Stomach smooth muscle (tissue), 2 donors: ENCODE measurements around the gene HSFX2.
"Not testable (repeated sequence)": the region's sequence is repeated elsewhere in the genome, so short reads cannot be mapped to it uniquely, and the experiment has no call there.

Source experiments
- H3K27ac ChIP-seq: one replicate; pipeline ENCODE4 v1.7.0; 2013; ENCODE audit warnings: mild to moderate bottlenecking, low read length, inconsistent platforms
- H3K27me3 ChIP-seq, 2 donors: one replicate each; pipeline ENCODE4 v1.7.0; 2013; ENCODE audit warnings: low read length in 2 of 2; ENCODE audit not compliant: insufficient read depth in 2 of 2, control insufficient read depth in 1 of 2
- H3K36me3 ChIP-seq, 2 donors: one replicate each; pipeline ENCODE4 v1.7.0; 2013; ENCODE audit warnings: low read length in 2 of 2; ENCODE audit not compliant: control insufficient read depth in 2 of 2, insufficient read depth in 2 of 2
- H3K4me1 ChIP-seq: one replicate; pipeline ENCODE4 v1.7.0; 2013; ENCODE audit warnings: low read length; ENCODE audit not compliant: control insufficient read depth, insufficient read depth
- H3K4me3 ChIP-seq, 2 donors: one replicate each; pipeline ENCODE4 v1.7.0; 2013; ENCODE audit warnings: low read length in 2 of 2
- H3K9ac ChIP-seq, 2 donors: one replicate each; pipeline ENCODE4 v1.7.0; 2013; ENCODE audit warnings: low read length in 2 of 2, mild to moderate bottlenecking in 1 of 2
- H3K9me3 ChIP-seq, 2 donors: one replicate each; pipeline ENCODE4 v1.7.0; 2013; ENCODE audit warnings: low read length in 2 of 2; ENCODE audit not compliant: control insufficient read depth in 2 of 2
- donor health status: healthy.
- donor health status: Pancreatic carcinoma.

The HSFX2 gene

GRCh38 chrX:149555251-149555650, 39.9 kb downstream of the HSFX2 start:
- not testable (repeated sequence) for H3K9ac ChIP-seq, H3K4me3 ChIP-seq, H3K36me3 ChIP-seq

GRCh38 chrX:149551939-149552248, 43.2 kb downstream of the HSFX2 start:
- not testable (repeated sequence) for H3K27me3 ChIP-seq, H3K4me1 ChIP-seq, H3K9ac ChIP-seq, H3K27ac ChIP-seq, H3K36me3 ChIP-seq, H3K9me3 ChIP-seq, H3K4me3 ChIP-seq

More at GRCh38 chrX:149555251-149555650, 39.9 kb downstream of the HSFX2 start:
- H3K4me1 ChIP-seq, H3K27me3 ChIP-seq, H3K9me3 ChIP-seq, H3K27ac ChIP-seq: not testable (repeated sequence)

GRCh38 chrX:149551245-149551938, 43.7 kb downstream of the HSFX2 start:
- H3K4me3 ChIP-seq, H3K27ac ChIP-seq, H3K36me3 ChIP-seq, H3K9me3 ChIP-seq, H3K27me3 ChIP-seq, H3K9ac ChIP-seq, H3K4me1 ChIP-seq: not testable (repeated sequence)

- not testable (repeated sequence) for H3K4me3 ChIP-seq, H3K27ac ChIP-seq, H3K9ac ChIP-seq, H3K9me3 ChIP-seq, H3K27me3 ChIP-seq, H3K4me1 ChIP-seq, H3K36me3 ChIP-seq
Measured at GRCh38 chrX:149550454-149550853, 44.7 kb downstream of the HSFX2 start.

DNA sequence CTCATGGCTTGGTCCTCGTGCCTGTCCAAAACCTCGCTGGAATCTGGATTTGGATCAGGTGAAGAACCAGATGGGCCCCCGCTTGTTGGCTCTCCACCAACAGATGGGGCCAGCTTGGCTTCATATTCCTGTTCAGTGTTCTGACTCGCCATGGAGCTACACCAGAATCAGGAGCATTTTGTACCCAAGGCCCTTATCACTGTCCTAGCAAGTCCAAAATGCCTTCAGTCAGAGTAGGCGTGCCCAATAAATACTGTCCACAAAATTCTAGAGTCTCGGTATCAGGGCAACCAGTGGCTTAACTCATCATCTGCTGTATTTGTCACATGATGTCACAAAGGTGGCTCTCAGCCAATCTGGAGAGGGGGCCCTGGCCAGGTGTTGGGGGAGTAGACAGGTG, 45.4 kb downstream of the HSFX2 start, which contains the start of gene HSFX3:
HSFX3 (minus strand) TSS at position 224 of the 400 bp plus-strand sequence; CDS start at position 152, 72 bp downstream.
- not testable (repeated sequence) for H3K4me1 ChIP-seq, H3K27me3 ChIP-seq, H3K4me3 ChIP-seq, H3K36me3 ChIP-seq, H3K27ac ChIP-seq, H3K9ac ChIP-seq, H3K9me3 ChIP-seq

GRCh38 chrX:149547782-149548181, 47.3 kb downstream of the HSFX2 start:
- not testable (repeated sequence) for H3K4me1 ChIP-seq, H3K4me3 ChIP-seq, H3K36me3 ChIP-seq, H3K9me3 ChIP-seq, H3K9ac ChIP-seq, H3K27me3 ChIP-seq, H3K27ac ChIP-seq

GRCh38 chrX:149546962-149547361, 48.2 kb downstream of the HSFX2 start:
- not testable (repeated sequence) for H3K27me3 ChIP-seq, H3K4me3 ChIP-seq, H3K9ac ChIP-seq, H3K4me1 ChIP-seq, H3K27ac ChIP-seq, H3K36me3 ChIP-seq, H3K9me3 ChIP-seq

DNA sequence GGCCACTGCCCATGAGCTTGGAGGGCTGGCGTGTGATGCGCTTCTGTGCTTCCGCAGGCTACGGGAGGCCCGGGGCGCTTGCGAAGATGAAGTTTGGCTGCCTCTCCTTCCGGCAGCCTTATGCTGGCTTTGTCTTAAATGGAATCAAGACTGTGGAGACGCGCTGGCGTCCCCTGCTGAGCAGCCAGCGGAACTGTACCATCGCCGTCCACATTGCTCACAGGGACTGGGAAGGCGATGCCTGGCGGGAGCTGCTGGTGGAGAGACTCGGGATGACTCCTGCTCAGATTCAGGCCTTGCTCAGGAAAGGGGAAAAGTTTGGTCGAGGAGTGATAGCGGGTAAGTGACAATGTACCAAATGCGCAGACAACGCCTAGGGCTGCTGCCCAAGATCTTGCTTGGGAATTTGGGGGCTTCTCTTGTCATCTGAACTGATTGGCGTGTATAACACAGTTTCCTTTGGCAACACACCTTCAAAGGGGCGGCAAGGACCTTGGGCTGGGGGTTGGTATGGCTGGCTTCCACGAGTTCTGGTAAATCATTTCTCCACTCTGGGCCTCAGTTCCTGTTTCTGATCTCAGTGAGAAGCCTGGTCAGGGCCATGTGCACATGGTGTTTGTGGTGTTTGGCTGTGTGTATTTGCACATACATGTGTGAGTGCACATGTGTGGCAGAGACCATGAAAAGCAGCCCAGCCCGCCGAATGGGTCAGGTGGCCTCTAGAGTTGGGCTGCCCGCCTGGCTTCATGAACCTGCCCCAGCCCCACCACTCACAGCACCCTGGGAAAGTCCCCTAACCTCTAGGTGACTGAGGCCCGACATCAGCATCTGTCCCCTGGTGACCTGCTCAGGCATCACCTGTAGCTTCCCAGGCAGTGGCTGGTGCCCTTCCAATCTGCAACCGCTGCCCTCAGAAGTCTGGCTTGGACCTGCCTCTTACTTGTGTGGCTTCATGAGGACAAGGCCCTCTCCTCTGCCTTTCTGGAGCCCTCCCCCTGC, 49.3 kb downstream of the HSFX2 start:
- not testable (repeated sequence) for H3K9ac ChIP-seq, H3K27me3 ChIP-seq

More for the DNA sequence above, 49.3 kb downstream of the HSFX2 start:
- H3K4me3 ChIP-seq, H3K4me1 ChIP-seq, H3K36me3 ChIP-seq, H3K9me3 ChIP-seq, H3K27ac ChIP-seq: not testable (repeated sequence)
